A673 (cell line): Measurements from ENCODE around the gene ZNF81.

Source experiments
- CTCF ChIP-seq: fragments of 300-800, 200-600 bp; sonication (generic); conservative IDR thresholded peaks from 2 replicates; pipeline ENCODE4 v1.5.1; 2017; ENCODE audit warnings: low read depth, mild to moderate bottlenecking, antibody characterized with exemption, low read length, moderate library complexity, mixed read lengths
- EZH2 ChIP-seq: fragments of 200-600 bp; sonication (generic); IDR thresholded peaks from 2 replicates; pipeline ENCODE4 v1.6.1; 2017; ENCODE audit warnings: borderline replicate concordance, low read depth, mild to moderate bottlenecking, mixed read lengths, antibody characterized with exemption, low read length; ENCODE audit not compliant: poor library complexity, severe bottlenecking

- TF ChIP-seq CTCF, result no peak
- TF ChIP-seq EZH2, result no peak
Measured at GRCh38 chrX:47859686-47860085, 23.0 kb downstream of the ZNF81 start.
